Measurements from ENCODE around the gene SPATS2L. TPM values are rescaled to one million over a fixed set of nuclear protein-coding genes. Genes with fewer than 3 reads are reported as not detected.
A peak's percentile ranks its signal among the peaks of the same experiment; 100 is the strongest.

Gene SPATS2L
- total RNA-seq, 1 experiment from 2014 or later, result 112 TPM

GRCh38 chr2:200356321-200356720 is 49.8 kb downstream of the SPATS2L start:
- H3K9me3 Mint-ChIP-seq, result no peaks in the 10 kb centered on the region
- DNase-seq (ENCODE audit: low spot score), result no peak
- ChIA-PET POLR2A (no interaction called here), CTCF (no interaction called here)
- no peak overlapping the region for H3K4me3 Mint-ChIP-seq
- H3K4me1 Mint-ChIP-seq, result peaks cover 97% of the 10 kb centered on the region
- TF ChIP-seq GRHL2 (CRISPR knock-in tag; IDR thresholded peaks at IDR 0.05; ENCODE audit: insufficient replicate concordance, severe bottlenecking) (no peak), ESRRA (CRISPR knock-in tag; IDR thresholded peaks at IDR 0.05; ENCODE audit: borderline replicate concordance) (no peak), JAZF1 (CRISPR knock-in tag; IDR thresholded peaks at IDR 0.05) (no peak), ATF6 (CRISPR knock-in tag; IDR thresholded peaks at IDR 0.05) (no peak), ERG (CRISPR knock-in tag; IDR thresholded peaks at IDR 0.05) (no peak), TCF7 (CRISPR knock-in tag; IDR thresholded peaks at IDR 0.05; ENCODE audit: low read depth) (no peak), NR1H2 (CRISPR knock-in tag; IDR thresholded peaks at IDR 0.05) (no peak), KAT7 (CRISPR knock-in tag; IDR thresholded peaks at IDR 0.05; ENCODE audit: borderline replicate concordance) (no peak), ELF4 (CRISPR knock-in tag; IDR thresholded peaks at IDR 0.05; ENCODE audit: low read depth) (no peak), JUN (CRISPR knock-in tag; IDR thresholded peaks at IDR 0.05) (no peak), SP1 (CRISPR knock-in tag; conservative IDR thresholded peaks at IDR 0.05) (no peak), ARID4B (CRISPR knock-in tag; IDR thresholded peaks at IDR 0.05; ENCODE audit: borderline replicate concordance) (no peak), AR (CRISPR knock-in tag; IDR thresholded peaks at IDR 0.05) (no peak)
- no peaks in the 10 kb centered on the region for H3K27me3 Mint-ChIP-seq (ENCODE audit: low read depth)
- H3K36me3 Mint-ChIP-seq, result 0 out of 2 replicates have a peak, but pooled peaks cover 4% of the 10 kb centered on the region
- no peak for ATAC-seq
- H3K27ac Mint-ChIP-seq, result peak overlapping the region; percentile 35; the same call in 1 of the 2 replicates

GRCh38 chr2:200356857-200357384 is 50.4 kb downstream of the SPATS2L start:
- DNase-seq (ENCODE audit: low spot score) (no peak), ATAC-seq (peak; percentile 53)
- Mint-ChIP-seq H3K4me1 (peaks cover 97% of the 10 kb centered on the region), H3K27ac (peak overlapping the region; percentile 35), H3K27me3 (ENCODE audit: low read depth) (no peaks in the 10 kb centered on the region), H3K9me3 (no peaks in the 10 kb centered on the region), H3K36me3 (0 out of 2 replicates have a peak, but pooled peaks cover 4% of the 10 kb centered on the region), H3K4me3 (no peak overlapping the region)
- ChIA-PET CTCF (no interaction called here), POLR2A (no interaction called here)
- TF ChIP-seq ZNF532 (CRISPR knock-in tag; IDR thresholded peaks at IDR 0.05; ENCODE audit: borderline replicate concordance) (no peak), MXD4 (CRISPR knock-in tag; IDR thresholded peaks at IDR 0.05; ENCODE audit: borderline replicate concordance) (no peak), ZNF425 (CRISPR knock-in tag; conservative IDR thresholded peaks at IDR 0.05) (no peak), ZNF396 (CRISPR knock-in tag; IDR thresholded peaks at IDR 0.05; ENCODE audit: borderline replicate concordance) (no peak), ELF4 (CRISPR knock-in tag; IDR thresholded peaks at IDR 0.05; ENCODE audit: low read depth) (no peak)
